Activated T-helper 1 cell treated with Interleukin-2 at 50 U/mL for 16 hours (primary cell): Measurements from ENCODE around the gene AHNAK2.
"Not testable (repeated sequence)": the region's sequence is repeated elsewhere in the genome, so short reads cannot be mapped to it uniquely, and the experiment has no call there.

Experiments used
- DNase-seq: peaks from one replicate; pipeline ENCODE4 v3.0.0-alpha.2; 2020; ENCODE audit warnings: low read depth

Gene AHNAK2

DNA sequence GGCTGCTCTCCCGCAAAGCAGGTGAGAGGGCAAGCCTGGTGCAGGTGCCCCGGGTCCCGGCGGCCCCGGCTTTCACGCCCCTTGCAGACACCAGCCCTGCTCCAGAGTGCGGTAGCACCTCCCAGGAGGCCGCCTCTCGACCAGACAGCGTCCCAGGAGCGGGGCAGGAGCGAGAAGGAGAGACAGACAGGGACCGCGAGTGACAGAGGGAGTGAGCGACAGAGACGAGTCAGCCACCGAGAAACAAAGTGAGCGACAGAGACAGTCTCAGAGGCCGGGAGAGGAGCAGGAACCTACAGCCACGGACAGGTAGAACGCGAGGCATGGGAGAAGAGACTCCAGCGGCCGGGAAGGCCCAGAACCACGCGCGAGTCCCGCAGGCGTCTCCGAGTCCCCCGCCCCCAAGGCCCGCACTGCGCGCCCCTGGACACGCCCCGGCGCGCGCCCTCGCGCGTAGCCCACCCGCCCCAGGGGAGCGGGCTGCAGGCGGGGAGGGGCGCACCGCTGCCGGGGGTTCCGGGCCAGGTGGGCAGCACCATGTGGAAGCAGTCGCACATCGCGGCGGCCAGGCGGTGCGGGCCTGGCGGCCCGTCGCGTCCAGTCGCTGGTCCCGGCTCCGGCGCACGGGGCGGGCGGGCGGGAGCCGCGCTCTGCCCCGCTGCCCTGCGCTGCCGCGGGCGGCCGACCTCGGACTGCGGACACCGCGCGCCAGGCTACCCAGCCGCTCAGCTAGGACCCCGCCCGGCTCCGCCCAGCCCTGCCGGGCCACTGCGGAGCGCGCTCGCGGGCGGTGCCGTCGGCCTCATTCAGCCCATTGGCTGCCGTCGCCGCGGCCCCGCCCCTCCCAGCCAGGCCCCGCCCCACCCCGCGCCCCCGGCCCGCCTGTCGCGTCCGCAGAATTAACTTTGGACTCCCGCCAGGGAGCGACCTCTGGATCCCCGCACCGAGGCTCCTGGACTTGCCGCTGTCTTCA is at the start of gene AHNAK2:
AHNAK2 (minus strand) TSS at position 694 of the 973 bp plus-strand sequence; CDS start at position 557, 137 bp downstream.
- DNase-seq: peak; percentile 20

DNA sequence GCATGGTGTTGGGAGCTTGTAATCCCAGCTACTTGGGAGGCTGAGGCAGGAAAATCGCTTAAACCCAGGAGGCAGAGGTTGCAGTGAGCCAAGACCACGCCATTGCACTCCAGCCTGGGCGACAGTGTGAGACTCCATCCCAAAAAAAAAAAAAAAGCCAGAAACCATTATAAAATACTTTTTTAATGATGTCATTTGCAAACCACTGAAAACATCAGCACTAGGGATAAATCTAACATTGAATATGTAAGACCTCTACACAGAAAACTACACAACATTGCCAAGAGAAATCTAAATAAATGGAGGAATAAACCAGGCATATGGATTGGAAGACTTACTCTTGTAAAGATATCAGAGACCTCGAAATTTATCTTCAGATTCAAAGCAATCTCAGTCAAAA is 49.5 kb upstream of the AHNAK2 start:
- not testable (repeated sequence) for DNase-seq

DNA sequence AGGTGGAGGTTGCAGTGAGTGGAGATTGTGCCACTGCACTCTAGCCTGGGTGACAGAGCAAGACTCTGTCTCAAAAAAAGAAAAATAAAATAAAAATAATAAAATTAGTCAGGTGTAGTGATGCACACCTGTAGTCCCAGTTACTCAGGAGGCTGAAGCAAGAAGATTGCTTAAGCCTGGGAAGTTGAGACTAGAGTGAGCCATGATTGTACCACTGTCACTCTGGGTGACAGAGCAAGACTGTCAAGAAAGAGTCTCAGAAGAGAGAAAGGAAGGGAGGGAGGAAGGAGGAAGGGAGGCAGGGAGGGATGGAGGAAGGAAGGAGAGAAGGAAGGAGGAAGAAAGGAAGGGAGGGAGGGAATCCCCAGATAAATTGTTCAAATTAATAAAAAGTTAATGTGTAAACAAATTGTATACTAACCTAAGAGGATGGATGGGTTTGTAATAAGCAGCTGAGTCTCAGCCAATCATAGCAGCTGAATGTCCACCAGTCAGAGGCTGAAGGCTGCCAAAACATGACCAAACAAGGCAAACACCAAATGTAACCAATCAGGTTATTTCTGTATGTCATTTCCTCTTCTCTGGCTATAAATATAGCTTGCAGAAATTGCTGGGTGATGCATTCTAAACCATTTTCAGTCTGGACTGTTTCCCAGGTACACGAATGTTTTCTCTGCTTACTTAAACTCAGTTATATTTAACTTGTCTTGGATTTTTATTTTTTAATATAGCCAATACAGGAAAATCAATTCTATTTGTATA is 48.8 kb upstream of the AHNAK2 start:
- no peak for DNase-seq

DNA sequence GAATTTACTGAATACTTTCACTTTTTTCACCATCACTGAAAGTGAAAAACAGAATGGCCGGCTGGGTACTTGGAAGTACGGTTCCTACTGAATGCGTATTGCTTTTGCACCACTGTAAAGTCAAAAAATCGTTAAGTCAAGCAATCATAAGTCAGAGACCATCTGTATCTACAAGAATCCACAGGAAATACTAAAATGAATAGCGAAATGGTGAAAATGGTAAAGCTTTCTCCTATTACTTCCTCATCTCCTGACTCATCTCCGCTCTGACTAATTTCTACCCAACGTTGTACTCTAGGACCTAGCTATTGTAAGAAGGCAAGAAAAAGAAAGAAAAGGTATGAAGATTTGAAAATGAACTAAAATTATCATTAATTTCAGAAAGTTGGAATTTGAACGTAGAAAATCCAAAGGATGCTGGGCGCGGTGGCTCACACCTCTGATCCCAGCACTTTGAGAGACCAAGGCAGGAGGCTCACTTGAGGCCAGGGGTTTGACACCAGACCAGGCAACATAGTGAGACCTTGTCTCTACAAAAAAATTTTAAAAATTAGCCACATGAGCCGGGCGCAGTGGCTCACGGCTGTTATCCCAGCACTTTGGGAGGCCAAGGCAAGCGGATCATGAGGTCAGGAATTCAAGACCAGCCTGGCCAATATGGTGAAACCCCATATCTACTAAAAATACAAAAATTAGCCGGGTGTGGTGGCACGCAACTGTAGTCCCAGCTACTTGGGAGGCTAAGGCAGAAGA is 48.0 kb upstream of the AHNAK2 start:
- no peak for DNase-seq

DNA sequence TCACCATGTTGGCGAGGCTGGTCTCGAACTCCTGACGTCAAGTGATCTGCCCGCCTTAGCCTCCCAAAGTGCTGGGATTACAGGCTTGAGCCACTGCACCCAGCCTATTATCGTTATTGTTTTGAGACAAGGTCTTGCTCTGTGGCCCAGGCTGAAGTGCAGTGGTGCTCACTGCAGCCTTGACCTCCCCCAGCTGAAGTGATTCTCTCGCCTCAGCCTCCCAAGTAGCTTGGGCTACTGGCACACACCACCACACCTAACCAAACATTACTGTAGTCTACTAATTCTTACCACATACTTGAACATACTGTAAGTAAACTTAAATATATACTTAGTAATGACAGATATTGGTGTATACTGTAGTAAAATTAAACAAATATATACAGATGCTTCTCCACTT is 47.3 kb upstream of the AHNAK2 start:
- no peak for DNase-seq

DNA sequence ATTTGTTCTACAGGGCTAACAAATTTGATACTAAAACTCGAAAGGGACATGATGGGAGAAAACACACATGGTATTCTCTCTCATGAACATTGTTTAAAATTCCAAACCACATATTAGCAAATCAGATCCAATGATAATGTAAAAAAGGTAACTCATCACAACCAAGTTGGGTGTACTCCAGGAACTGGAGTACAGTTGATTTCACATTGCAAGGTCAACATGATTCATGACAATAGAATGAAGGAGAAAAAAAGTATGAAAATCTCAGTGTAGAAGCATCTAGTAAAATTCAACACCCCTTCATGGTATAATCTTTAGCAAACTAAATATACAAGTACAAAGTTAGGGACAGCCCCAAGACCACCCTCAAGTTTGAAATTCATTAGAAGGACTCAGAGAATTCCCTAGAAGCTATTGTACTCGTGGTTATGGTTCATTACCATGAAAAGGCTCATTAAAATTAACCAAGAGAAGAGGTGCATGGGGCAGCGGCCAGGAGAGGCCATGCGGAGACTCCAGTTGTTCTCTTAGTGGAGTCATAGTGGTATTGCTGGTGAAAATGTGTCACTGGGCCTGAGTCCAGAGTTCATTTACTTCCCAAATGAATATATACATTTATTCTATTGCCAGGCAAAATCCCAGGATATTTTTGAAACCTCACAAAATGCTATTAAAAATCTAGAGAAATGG is 45.8 kb upstream of the AHNAK2 start:
- DNase-seq: no peak

DNA sequence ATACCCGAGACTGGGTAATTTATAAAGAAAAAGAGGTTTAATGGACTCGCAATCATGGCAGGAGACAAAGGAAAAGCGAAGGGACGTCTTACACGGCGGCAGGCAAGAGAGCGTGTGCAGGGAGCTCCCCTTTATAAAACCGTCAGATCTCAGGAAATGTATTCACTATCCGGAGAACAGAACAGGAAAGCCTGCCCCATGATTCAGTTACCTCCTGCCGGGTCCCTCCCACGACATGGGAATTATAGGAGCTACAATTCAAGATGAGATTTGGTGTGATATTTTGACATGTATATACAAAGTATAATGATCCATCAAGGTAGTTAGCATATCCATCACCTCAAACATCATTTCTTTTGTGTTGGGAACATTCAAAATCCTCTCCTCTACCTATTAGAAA is 45.0 kb upstream of the AHNAK2 start:
- no peak for DNase-seq

DNA sequence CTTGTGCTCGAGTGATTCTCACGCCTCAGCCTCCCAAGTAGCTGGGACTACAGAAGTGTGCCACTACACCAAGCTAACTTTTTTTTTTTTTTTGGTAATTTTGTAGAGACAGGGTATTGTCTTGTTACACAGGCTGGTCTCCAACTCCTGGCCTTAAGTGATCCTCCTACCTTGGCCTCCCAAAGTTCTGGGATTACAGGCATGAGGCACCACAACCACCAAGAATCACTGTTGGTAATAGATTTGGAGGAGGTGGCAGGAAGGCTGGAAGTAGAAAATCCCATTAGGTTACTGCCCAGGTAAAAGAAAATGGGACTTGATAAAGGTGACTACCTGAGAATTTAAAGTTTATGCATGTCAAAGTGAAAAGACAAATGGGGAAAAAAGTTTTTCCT is 44.1 kb upstream of the AHNAK2 start:
- no peak for DNase-seq

DNA sequence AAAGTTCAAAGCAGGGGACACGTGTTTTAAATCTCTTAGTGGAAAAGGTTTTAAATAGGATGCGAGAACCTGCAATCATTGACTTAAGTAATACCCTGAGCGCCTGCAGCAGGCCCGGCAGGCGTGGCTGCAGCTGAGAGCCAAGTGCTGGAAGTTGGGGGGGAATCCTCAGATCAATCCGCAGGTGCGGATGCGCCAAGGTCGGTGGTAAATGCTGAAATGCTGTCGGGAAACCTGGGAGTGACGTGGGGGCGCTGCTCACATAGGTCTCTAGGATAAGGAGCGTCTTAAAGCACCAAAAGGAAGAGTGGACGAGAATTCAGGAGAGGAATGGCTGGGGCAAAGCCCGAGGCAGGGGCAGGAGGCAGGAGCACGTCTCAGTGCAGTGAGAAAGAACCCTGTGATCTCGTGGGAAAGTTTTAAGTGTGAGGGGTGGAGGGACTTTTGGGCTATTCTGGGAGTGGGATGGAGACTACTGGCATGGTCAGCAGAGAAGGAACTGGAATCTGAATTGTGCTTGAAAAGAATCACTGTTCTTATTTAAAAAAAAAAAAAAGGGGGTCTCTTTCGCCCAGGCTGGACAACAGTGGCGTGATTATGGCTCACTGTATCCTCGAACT is 43.6 kb upstream of the AHNAK2 start:
- no peak for DNase-seq

DNA sequence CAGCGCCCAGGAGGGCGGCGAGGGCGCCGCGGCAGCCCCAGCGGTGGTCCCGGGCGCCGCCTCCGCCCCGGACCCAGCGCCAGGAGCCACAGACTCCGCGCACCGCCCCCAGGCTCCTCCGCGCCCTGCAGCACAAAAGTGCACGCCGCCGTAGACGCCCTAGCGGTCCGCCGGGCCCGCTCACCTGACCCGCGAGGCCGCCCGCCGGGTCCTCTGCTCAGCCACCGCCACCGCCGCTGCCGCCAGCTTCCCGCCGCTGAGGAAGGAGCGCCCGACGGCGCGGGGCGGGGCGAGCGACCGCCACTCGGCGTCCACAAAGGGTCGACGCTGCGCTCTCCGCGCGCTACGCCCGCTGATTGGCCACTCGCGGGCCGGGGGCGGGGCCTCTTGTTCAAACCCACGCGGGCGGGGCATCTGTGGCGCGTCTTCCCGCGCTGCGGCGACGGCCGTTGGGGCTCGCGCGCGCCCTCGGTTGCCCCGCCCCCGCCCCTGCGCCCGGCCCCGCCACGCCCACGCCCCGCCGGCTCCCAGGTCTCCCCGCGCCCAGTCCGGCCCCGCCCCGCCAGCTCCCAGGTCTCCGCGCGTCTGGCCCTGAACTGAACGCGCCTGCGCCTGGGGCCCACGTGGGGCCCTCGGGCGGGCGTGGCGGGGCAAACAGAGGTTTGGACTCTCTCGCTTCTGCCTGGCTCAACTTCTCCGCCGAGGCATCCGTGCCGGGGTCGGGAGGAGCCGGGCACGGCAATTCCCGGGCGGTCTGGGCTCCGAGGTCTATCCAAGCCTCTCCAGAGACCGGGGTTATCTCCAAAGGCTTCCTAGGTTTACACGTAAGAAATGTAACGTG is 42.9 kb upstream of the AHNAK2 start, which contains the start of gene CDCA4:
CDCA4 (minus strand) TSS at position 269 of the 841 bp plus-strand sequence. CDS start 9,154 bp downstream, outside the sequence.
- peak; percentile 98 for DNase-seq

DNA sequence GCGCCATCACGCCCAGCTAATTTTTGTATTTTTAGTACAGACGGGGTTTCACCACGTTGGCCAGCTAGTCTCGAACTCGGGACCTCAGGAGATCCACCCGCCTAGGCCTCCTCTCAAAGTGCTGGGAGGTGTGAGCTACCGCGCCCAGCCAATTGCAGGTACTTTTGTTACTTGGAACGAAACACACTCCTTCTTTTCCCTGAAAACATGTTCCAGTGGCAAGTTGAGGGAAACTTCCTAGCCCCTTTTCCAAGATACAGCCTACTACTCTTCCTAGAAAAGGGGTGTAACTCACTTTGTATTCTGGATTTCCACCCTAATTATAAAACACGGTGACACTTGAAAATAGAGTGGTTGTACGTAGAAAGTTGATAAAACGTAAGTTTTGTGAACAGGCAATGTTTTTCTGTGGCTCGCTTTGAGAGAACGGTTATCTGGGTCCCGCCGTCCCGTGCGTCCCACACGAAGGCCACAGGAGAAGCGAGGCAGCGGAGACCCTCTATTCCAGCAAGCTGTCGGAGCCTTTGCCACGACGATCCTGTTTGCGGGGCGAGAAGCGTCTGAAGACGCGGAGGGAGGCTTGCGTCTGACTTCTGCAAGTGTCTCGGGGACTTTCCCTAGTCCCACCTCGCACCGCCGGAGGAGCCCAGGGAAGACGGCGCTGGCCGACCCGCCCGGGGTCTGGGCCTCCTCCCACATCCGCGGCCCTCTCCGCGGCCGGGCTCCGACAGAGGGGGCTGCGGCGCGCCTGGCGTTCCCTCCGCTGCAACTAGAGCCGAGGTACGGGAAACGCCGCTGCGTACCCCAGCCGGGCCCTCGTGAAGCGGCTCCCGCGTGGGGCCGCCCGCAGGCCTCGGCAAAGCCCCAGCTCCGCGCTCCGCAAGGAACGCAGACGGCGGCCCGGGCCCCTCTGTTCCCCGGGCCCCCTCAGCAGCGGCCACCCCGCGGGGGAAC is 42.0 kb upstream of the AHNAK2 start:
- peak; percentile 42 for DNase-seq

DNA sequence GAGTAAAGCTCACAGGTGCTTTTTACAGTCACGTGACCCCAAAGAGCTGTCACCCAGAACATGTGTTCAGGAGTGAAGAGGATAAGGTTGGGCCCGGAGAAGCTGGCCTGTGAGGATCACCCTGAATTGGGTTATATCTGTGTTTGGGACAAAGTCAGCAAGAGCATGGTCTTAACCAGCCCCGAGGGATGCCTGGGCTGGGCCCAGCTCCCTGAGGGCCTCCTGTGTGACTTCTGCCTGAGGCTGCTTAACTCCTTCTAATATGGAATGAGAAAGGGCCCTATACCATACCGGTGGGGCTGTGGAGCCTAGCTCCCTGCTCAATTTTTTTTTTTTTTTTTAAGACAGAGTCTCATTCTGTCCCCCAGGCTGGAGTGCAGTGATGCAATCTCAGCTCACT is 40.2 kb upstream of the AHNAK2 start:
- no peak for DNase-seq

DNA sequence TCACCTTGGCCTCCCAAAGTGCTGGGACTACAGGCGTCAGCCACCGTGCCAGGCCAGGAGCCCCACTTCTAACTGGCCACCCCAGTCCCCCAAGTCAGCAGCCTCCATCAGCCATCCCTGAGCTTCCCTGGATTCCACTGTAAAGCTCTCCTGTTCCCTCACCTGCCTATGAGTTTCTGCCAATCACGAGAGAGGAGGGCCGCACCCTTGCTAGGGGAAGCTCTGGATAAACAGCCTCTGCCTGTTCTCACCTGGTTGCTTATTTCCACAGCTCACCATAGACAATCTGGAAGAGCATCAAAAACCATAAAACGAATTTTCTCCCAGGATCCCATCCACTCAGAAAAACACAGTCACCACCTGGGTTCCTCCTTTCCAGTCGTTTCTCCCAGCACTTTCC is 37.7 kb upstream of the AHNAK2 start:
- DNase-seq: no peak

DNA sequence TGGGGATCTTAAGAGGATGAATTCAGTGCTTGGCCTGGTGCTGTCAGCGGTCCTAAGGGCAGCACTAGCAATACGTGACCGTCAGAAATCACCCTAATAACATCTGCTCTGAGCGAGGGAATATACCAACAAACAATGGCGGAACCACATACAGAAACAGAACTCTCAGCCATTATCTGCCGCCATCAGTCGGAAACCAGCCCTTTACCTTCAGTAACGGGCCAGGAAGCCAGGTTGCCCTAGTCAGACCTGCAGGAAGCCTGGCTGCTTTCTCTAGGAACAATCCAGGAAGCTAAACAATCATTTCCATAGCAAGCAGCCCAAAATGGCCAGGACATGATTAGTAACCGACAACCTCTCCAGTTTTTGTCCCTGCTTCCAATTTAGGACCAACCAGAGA is 37.1 kb upstream of the AHNAK2 start:
- no peak for DNase-seq

DNA sequence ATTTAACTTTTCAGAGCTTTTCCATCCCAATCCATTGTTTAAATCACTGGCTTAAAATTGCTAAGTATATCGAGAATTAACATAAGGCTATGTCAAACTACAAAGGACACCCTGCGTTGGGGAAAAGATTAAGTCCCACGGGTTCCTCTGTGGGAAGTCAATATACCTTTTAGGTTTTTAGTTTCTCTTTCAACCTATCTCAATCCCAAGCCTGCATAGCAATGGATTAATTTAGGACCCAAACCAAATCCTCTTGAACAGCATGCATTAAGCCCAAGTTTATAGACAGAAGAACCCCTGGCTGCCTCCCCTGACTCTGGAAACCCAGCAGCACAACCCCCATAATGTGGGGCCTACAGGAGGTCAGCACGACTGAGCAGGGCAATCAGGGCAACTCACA is 36.5 kb upstream of the AHNAK2 start:
- no peak for DNase-seq

DNA sequence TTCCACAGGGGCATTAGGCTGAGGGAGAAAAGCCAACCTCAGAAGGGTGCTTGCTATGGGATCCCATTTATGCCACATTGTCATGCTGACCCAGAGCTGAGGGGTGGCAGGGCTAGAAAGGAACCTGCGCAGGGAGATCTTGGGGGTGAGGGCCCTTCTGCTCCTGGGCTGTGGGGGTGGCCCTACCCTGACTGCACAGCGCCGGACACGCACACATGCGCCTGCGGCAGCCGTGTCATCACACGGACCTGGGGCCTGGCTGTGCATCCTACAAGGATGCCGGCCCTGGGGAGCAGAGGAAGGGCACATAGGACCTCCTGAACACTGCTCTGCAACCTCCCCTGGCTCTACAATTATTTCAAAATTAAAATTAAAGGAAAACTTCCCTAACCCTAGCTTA is 35.9 kb upstream of the AHNAK2 start:
- DNase-seq: no peak

DNA sequence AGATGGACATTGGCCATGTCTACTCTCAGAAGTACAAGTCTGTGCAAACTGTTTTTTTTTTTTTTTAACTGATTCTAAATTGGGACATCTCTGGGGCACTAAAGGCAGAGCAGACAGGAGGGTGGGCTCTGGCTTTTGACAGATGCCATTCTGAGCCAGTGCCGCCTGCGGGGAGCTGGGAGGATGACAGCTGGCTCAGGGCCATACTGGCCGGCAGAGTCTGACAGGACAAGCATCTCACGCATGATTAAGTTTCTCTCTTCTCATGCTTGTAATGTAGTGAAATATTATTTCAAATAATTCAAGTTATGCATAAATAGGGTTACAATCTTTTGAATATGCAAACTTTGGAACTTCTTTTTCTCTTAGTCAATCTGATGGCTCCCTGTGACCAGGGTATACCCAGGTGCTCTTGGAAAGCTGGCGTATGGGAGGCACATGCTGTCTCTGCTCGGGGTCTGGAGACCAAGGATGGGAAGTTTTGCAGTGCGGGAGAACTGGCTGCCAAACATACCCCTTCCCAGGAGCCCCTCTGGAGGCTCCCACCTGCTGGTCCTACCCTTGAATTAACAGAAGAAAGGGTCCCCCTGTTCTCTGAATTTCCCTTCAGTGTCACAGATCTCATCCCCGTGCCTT is 35.1 kb upstream of the AHNAK2 start:
- DNase-seq: no peak

DNA sequence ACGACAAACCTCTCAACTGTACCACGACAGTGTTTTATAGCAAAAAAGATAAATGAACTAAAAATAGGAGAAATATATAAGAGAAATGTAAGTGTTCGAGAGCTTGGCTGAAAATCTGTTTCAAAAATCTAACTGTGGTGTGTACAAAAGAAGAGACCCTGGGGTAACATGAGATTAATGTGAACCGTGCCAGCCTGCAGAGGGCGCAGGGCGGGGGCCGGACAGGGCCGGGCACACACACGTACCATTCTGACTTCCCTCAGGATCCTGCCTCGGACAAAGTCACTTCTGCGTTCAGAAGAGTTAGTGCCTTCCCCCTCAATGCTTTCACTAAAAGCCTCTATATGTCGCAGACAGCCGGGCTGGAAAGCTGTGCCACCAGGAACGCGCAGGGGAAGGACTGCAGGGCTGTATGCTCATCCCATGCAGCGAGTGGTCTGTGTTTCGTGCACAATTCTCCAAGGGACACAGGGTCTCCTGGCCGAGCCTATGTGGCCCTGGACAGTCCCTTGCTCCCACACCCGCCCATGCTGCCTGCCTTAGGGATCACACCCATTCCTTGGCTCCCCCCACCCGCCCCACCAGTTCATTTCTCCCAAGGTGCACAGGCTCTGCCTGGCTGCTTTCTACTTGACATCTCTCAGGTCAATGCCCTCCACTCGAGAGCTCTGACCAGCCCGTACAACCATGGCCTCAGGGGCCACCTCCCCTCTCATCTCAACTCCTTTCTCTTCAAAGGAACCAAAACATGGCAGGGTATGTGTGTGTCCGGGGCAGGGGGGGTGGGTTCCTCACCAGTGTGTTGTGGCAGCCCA is 34.2 kb upstream of the AHNAK2 start:
- no peak for DNase-seq
